ENCODE data around the gene EPN1. TPM values are rescaled to one million over a fixed set of nuclear protein-coding genes. Genes with fewer than 3 reads are reported as not detected.

EPN1 gene
- total RNA-seq, 6 experiments from 2014 or later: 176 to 191 (median 185) TPM

- no peak overlapping the region for H3K27ac Mint-ChIP-seq
- TF ChIP-seq, protein P1, sequence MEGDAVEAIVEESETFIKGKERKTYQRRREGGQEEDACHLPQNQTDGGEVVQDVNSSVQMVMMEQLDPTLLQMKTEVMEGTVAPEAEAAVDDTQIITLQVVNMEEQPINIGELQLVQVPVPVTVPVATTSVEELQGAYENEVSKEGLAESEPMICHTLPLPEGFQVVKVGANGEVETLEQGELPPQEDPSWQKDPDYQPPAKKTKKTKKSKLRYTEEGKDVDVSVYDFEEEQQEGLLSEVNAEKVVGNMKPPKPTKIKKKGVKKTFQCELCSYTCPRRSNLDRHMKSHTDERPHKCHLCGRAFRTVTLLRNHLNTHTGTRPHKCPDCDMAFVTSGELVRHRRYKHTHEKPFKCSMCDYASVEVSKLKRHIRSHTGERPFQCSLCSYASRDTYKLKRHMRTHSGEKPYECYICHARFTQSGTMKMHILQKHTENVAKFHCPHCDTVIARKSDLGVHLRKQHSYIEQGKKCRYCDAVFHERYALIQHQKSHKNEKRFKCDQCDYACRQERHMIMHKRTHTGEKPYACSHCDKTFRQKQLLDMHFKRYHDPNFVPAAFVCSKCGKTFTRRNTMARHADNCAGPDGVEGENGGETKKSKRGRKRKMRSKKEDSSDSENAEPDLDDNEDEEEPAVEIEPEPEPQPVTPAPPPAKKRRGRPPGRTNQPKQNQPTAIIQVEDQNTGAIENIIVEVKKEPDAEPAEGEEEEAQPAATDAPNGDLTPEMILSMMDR (IDR thresholded peaks at IDR 0.05): no peak
- H3K4me3 Mint-ChIP-seq: no peak overlapping the region
- H3K4me1 Mint-ChIP-seq (ENCODE audit: low read depth): no peaks in the 10 kb centered on the region
- H3K27me3 Mint-ChIP-seq (ENCODE audit: insufficient read depth): peaks cover 4% of the 10 kb centered on the region; the same call in 1 of the 2 replicates
- no peaks in the 10 kb centered on the region for H3K9me3 Mint-ChIP-seq
- no peak for DNase-seq
- peaks cover 46% of the 10 kb centered on the region for H3K36me3 Mint-ChIP-seq (ENCODE audit: low read depth)
These were observed 29.6 kb downstream of the EPN1 start for GRCh38 chr19:55704494-55705245.

DNA sequence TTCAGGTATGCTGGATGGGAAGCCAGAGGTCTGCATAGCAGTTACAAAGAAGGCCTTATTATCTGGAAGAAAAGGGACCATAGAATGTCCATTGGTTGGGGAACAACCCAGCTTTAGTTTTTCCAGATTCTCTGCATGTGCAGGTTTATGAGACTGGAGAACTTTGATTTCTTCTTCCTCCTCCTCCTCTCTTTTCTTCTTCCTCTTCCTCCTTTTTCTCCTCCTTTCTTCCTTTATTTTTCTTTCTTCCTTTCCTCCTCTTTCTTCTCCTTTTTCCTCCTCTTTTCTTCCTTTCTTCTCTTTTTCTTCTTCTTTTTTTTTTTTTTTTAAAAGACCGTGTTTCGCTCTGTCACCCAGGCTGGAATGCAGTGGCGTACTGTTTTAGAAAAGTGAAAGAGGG, 30.9 kb downstream of the EPN1 start:
- Mint-ChIP-seq H3K27me3 (ENCODE audit: insufficient read depth) (peaks cover 4% of the 10 kb centered on the region; the same call in 1 of the 2 replicates), H3K9me3 (no peaks in the 10 kb centered on the region), H3K4me3 (no peak overlapping the region), H3K4me1 (ENCODE audit: low read depth) (no peaks in the 10 kb centered on the region), H3K36me3 (ENCODE audit: low read depth) (peaks cover 40% of the 10 kb centered on the region), H3K27ac (no peak overlapping the region)
- no peak for DNase-seq
- TF ChIP-seq, protein P1 (IDR thresholded peaks at IDR 0.05): no peak

DNA sequence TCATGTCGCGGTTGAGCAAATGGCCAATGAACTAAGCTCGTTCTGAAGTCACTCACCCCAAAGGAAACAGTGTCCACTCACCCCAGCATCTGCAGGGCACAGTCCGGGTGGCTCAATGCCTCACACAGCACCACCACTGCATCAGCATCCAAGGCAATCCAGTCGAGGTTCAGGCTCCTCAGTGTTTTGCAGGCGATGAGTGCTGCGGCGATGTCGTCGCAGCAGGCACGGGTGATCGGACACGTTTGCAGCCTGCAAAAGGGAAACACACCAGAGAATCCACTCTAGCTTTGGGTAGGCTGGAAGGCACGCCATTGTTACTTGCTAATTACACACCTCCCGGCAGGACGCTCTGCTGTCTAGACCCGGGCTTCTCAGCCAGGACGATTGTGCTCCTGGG, 36.7 kb downstream of the EPN1 start:
- peaks cover 18% of the 10 kb centered on the region for H3K9me3 Mint-ChIP-seq
- TF ChIP-seq, protein P1 (IDR thresholded peaks at IDR 0.05): no peak
- no peak overlapping the region for H3K27ac Mint-ChIP-seq
- H3K27me3 Mint-ChIP-seq (ENCODE audit: insufficient read depth): peaks cover 2% of the 10 kb centered on the region; the same call in 1 of the 2 replicates
- no peak overlapping the region for H3K4me3 Mint-ChIP-seq
- H3K36me3 Mint-ChIP-seq (ENCODE audit: low read depth): peaks cover 4% of the 10 kb centered on the region; the same call in 1 of the 2 replicates
- H3K4me1 Mint-ChIP-seq (ENCODE audit: low read depth): no peaks in the 10 kb centered on the region
- no peak for DNase-seq

GRCh38 chr19:55712804-55713631, 38.0 kb downstream of the EPN1 start:
- Mint-ChIP-seq H3K4me1 (ENCODE audit: low read depth) (no peaks in the 10 kb centered on the region), H3K27me3 (ENCODE audit: insufficient read depth) (peaks cover 11% of the 10 kb centered on the region), H3K27ac (no peak overlapping the region), H3K4me3 (no peak overlapping the region), H3K9me3 (peaks cover 18% of the 10 kb centered on the region), H3K36me3 (ENCODE audit: low read depth) (peaks cover 4% of the 10 kb centered on the region; the same call in 1 of the 2 replicates)
- DNase-seq: no peak
- TF ChIP-seq, protein P1 (IDR thresholded peaks at IDR 0.05): no peak

GRCh38 chr19:55716531-55716930, 41.5 kb downstream of the EPN1 start:
- H3K4me1 Mint-ChIP-seq (ENCODE audit: low read depth): no peaks in the 10 kb centered on the region
- no peak overlapping the region for H3K27ac Mint-ChIP-seq
- no peak overlapping the region for H3K4me3 Mint-ChIP-seq
- peaks cover 4% of the 10 kb centered on the region; the same call in 1 of the 2 replicates for H3K36me3 Mint-ChIP-seq (ENCODE audit: low read depth)
- TF ChIP-seq, protein P1 (IDR thresholded peaks at IDR 0.05): no peak
- DNase-seq: no peak
- peaks cover 28% of the 10 kb centered on the region for H3K9me3 Mint-ChIP-seq
- peaks cover 18% of the 10 kb centered on the region for H3K27me3 Mint-ChIP-seq (ENCODE audit: insufficient read depth)

Data from HFFc6 (cell line).